Activated B cell treated with CpG ODN at 0.5 μM for 24 hours (primary cell): ENCODE results near the gene TMEM101. TPM values are rescaled to one million over a fixed set of nuclear protein-coding genes. Genes with fewer than 3 reads are reported as not detected.
A peak's percentile ranks its signal among the peaks of the same experiment; 100 is the strongest.

Experiments used
- ATAC-seq: fragments of 200-7000 bp; cut with Tn5 transposase; one replicate; pipeline ENCODE4 v1.10.0; 2021; ENCODE audit warnings: low read depth, mild to moderate bottlenecking, moderate library complexity
- CTCF ChIA-PET: fragments of 350-600 bp; sonication (Branson Sonifier 250); formaldehyde crosslinking; loops from one replicate; lab custom pipeline; 2021; ENCODE audit warnings: antibody characterized with exemption; lab: Charles Lee
- POLR2A ChIA-PET: fragments of 350-600 bp; sonication (Branson Sonifier 250); formaldehyde crosslinking; loops from one replicate; lab custom pipeline; 2021; ENCODE audit warnings: antibody characterized with exemption; lab: Charles Lee
- DNase-seq: peaks from one replicate; pipeline ENCODE4 v3.0.0; 2022
- H3K27ac Mint-ChIP-seq: one replicate; pipeline ENCODE4 v1.8.0; 2020; ENCODE audit warnings: mixed read lengths
- H3K27me3 Mint-ChIP-seq: one replicate; pipeline ENCODE4 v1.8.0; 2021; ENCODE audit warnings: mixed read lengths
- H3K36me3 Mint-ChIP-seq: one replicate; pipeline ENCODE4 v1.8.0; 2021; ENCODE audit warnings: low read depth, mixed read lengths
- H3K4me1 Mint-ChIP-seq: one replicate; pipeline ENCODE4 v1.8.0; 2021; ENCODE audit warnings: mixed read lengths
- H3K4me3 Mint-ChIP-seq: one replicate; pipeline ENCODE4 v1.8.0; 2020; ENCODE audit warnings: mild to moderate bottlenecking, mixed read lengths
- H3K9me3 Mint-ChIP-seq: one replicate; pipeline ENCODE4 v1.8.0; 2020; ENCODE audit warnings: mixed read lengths
- CTCF ChIP-seq: fragments of 200-600 bp; IDR thresholded peaks from one replicate; pipeline ENCODE4 v1.8.0; 2022; ENCODE audit warnings: antibody characterized with exemption, mild to moderate bottlenecking
- intact Hi-C: fragments of 100-400 bp; cut with micrococcal nuclease; formaldehyde crosslinking; loops from one replicate; pipeline ENCODE4 v1.15.1; 2024
- total RNA-seq: library from RNA; stranded (reverse); gene quantifications from 2 replicates; pipeline ENCODE4 v1.2.3, GENCODE V29; 2022

Gene TMEM101
- total RNA-seq, 1 donor from 2014 or later, result 24.6 TPM

GRCh38 chr17:43995150-43995471, 19.7 kb downstream of the TMEM101 start:
- POLR2A ChIA-PET, result no interaction called here
- H3K9me3 Mint-ChIP-seq, result no peaks in the 10 kb centered on the region
- ATAC-seq (no peak), DNase-seq (no peak)
- CTCF ChIA-PET, result interaction anchor here (3.6 kb wide), 1 partner anchor 52 kb away, joined by 15 read pairs; no protein-coding TSS in a partner anchor
- H3K4me1 Mint-ChIP-seq, result peaks cover 4% of the 10 kb centered on the region
- H3K4me3 Mint-ChIP-seq, result no peak overlapping the region
- peaks cover 26% of the 10 kb centered on the region for H3K27me3 Mint-ChIP-seq
- H3K27ac Mint-ChIP-seq, result no peak overlapping the region
- intact Hi-C loops, result loop anchor here (1.0 kb wide), 2 partner anchors 51 to 117 kb away; no protein-coding TSS in a partner anchor
- no peaks in the 10 kb centered on the region for H3K36me3 Mint-ChIP-seq
- TF ChIP-seq CTCF, result no peak

- ChIA-PET POLR2A (no interaction called here), CTCF (interaction anchor here (0.8 to 3.6 kb wide), 2 partner anchors 51 to 76 kb away, joined by 3 to 15 read pairs; no protein-coding TSS in a partner anchor)
- H3K4me1 Mint-ChIP-seq, result peaks cover 4% of the 10 kb centered on the region
- ATAC-seq (peak; percentile 85), DNase-seq (peak; percentile 50)
- TF ChIP-seq CTCF, result no peak
- H3K4me3 Mint-ChIP-seq, result no peak overlapping the region
- H3K27me3 Mint-ChIP-seq, result peaks cover 23% of the 10 kb centered on the region
- H3K36me3 Mint-ChIP-seq, result no peaks in the 10 kb centered on the region
- no peaks in the 10 kb centered on the region for H3K9me3 Mint-ChIP-seq
- no peak overlapping the region for H3K27ac Mint-ChIP-seq
- intact Hi-C loops, result loop anchor here (1.0 kb wide), 2 partner anchors 50 to 116 kb away; no protein-coding TSS in a partner anchor
Observed at GRCh38 chr17:43994272-43995149, 20.3 kb downstream of the TMEM101 start.

GRCh38 chr17:43992641-43993040, 22.1 kb downstream of the TMEM101 start:
- peaks cover 23% of the 10 kb centered on the region for H3K27me3 Mint-ChIP-seq
- H3K9me3 Mint-ChIP-seq, result no peaks in the 10 kb centered on the region
- H3K27ac Mint-ChIP-seq, result no peak overlapping the region
- no peak for ATAC-seq
- TF ChIP-seq CTCF, result no peak
- H3K36me3 Mint-ChIP-seq, result no peaks in the 10 kb centered on the region
- H3K4me3 Mint-ChIP-seq, result no peak overlapping the region
- DNase-seq, result no peak
- POLR2A ChIA-PET, result no interaction called here
- intact Hi-C loops, result no loop called here
- H3K4me1 Mint-ChIP-seq, result peaks cover 4% of the 10 kb centered on the region
- CTCF ChIA-PET, result no interaction called here

GRCh38 chr17:43988301-43988700, 26.5 kb downstream of the TMEM101 start:
- Mint-ChIP-seq H3K4me1 (peaks cover 1% of the 10 kb centered on the region), H3K27ac (no peak overlapping the region), H3K36me3 (no peaks in the 10 kb centered on the region), H3K9me3 (no peaks in the 10 kb centered on the region), H3K4me3 (no peak overlapping the region), H3K27me3 (peaks cover 34% of the 10 kb centered on the region)
- CTCF ChIA-PET, result no interaction called here
- DNase-seq (no peak), ATAC-seq (no peak)
- POLR2A ChIA-PET, result no interaction called here
- intact Hi-C loops, result no loop called here
- TF ChIP-seq CTCF, result no peak

- intact Hi-C loops, result no loop called here
- no peaks in the 10 kb centered on the region for H3K9me3 Mint-ChIP-seq
- peaks cover 39% of the 10 kb centered on the region for H3K27me3 Mint-ChIP-seq
- H3K4me1 Mint-ChIP-seq, result peaks cover 1% of the 10 kb centered on the region
- DNase-seq (no peak), ATAC-seq (no peak)
- no peak overlapping the region for H3K4me3 Mint-ChIP-seq
- H3K27ac Mint-ChIP-seq, result no peak overlapping the region
- POLR2A ChIA-PET, result no interaction called here
- CTCF ChIA-PET, result no interaction called here
- no peak for TF ChIP-seq CTCF
- no peaks in the 10 kb centered on the region for H3K36me3 Mint-ChIP-seq
Observed at GRCh38 chr17:43987131-43988021, 27.4 kb downstream of the TMEM101 start.
